DOHH2 (cell line): ENCODE results near the gene PGPEP1.

Source experiments
- H3F3A ChIP-seq: fragments of 200-600 bp; sonication (generic), shearing (Covaris generic); 2 replicates; pipeline ENCODE4 v1.6.0; 2016; ENCODE audit warnings: antibody characterized with exemption, mild to moderate bottlenecking; ENCODE audit not compliant: control insufficient read depth, insufficient read depth
- H3K27ac ChIP-seq: fragments of 200-600 bp; sonication (generic); 2 replicates; pipeline ENCODE4 v1.5.1; 2014; ENCODE audit warnings: low read depth, mild to moderate bottlenecking, low read length, moderate library complexity
- H3K27me3 ChIP-seq: fragments of 200-600 bp; sonication (generic); 2 replicates; pipeline ENCODE4 v1.6.1; 2014; ENCODE audit warnings: mild to moderate bottlenecking, low read length, mixed read lengths; ENCODE audit not compliant: control insufficient read depth
- H3K36me3 ChIP-seq: fragments of 200-600 bp; sonication (generic); 2 replicates; pipeline ENCODE4 v1.6.1; 2014; ENCODE audit warnings: mild to moderate bottlenecking, low read length, moderate library complexity, mixed read lengths; ENCODE audit not compliant: control insufficient read depth
- H3K4me1 ChIP-seq: fragments of 200-600 bp; sonication (generic); 2 replicates; pipeline ENCODE4 v1.6.1; 2014; ENCODE audit warnings: mild to moderate bottlenecking, low read length, mixed read lengths; ENCODE audit not compliant: control insufficient read depth
- H3K4me2 ChIP-seq: fragments of 200-600 bp; sonication (generic); 2 replicates; pipeline ENCODE4 v1.6.0; 2014; ENCODE audit warnings: mild to moderate bottlenecking, low read length, moderate library complexity
- H3K4me3 ChIP-seq: fragments of 200-600 bp; sonication (generic); 2 replicates; pipeline ENCODE4 v1.5.1; 2014; ENCODE audit warnings: mild to moderate bottlenecking, low read length, mixed read lengths
- H3K79me2 ChIP-seq: fragments of 200-600 bp; sonication (generic); 2 replicates; pipeline ENCODE4 v1.6.1; 2014; ENCODE audit warnings: mild to moderate bottlenecking, low read length, mixed read lengths; ENCODE audit not compliant: control insufficient read depth
- H3K9me2 ChIP-seq: fragments of 200-600 bp; sonication (generic); replicated peaks from 2 replicates; pipeline ENCODE4 v1.6.1; 2014; ENCODE audit warnings: mild to moderate bottlenecking, low read length, mixed read lengths; ENCODE audit not compliant: control insufficient read depth
- H3K9me3 ChIP-seq: fragments of 200-600 bp; sonication (generic); 2 replicates; pipeline ENCODE4 v1.6.1; 2014; ENCODE audit warnings: antibody characterized with exemption, low read length, mixed read lengths; ENCODE audit not compliant: control insufficient read depth, insufficient read depth
- H4K20me1 ChIP-seq: fragments of 200-600 bp; sonication (generic); 2 replicates; pipeline ENCODE4 v1.6.0; 2014; ENCODE audit warnings: low read depth, mild to moderate bottlenecking, antibody characterized with exemption, low read length, moderate library complexity; ENCODE audit not compliant: control insufficient read depth, insufficient read depth
- EZH2phosphoT487 ChIP-seq: fragments of 200-600 bp; sonication (generic); IDR thresholded peaks from 2 replicates; pipeline ENCODE4 v1.6.1; 2017; ENCODE audit warnings: borderline replicate concordance, mild to moderate bottlenecking, antibody characterized with exemption, low read length, moderate library complexity, mixed read lengths
- TF ChIP-seq, protein P1 (sequence below): fragments of 200-600 bp; sonication (generic); IDR thresholded peaks from one replicate; pipeline ENCODE4 v1.5.1; 2014; ENCODE audit warnings: antibody characterized with exemption, mild to moderate bottlenecking, low read depth, low read length; ENCODE audit not compliant: poor library complexity, severe bottlenecking

The PGPEP1 gene

DNA sequence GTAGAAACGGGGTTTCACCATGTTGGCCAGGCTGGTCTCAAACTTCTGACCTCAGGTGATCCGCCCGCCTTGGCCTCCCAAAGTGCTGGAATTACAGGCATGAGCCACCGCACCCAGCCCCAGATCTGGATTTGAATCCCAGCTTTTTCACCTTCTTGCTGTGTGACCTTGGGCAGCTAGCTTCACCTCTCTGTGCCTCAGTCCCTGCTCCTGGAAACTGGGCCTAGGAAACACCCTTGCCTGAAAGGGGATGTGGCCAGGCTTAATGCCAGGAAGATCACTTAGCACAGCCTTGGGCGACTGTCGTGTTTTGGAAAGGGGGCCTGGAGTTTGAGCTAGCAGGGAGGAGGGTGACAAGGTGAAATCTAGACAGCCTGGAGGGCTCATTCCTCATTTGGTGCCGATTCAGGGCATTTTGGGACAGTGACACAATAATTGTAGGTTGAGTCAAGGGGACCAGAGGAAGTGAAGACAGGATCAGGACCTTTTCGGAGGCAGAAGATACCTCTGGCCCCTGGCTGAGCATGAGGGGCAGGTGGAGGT, 1.8 kb downstream of the PGPEP1 start:
- Histone ChIP-seq H4K20me1 (no peaks in the 10 kb centered on the region), H3K9me2 (no peaks in the 10 kb centered on the region), H3K4me2 (no peak overlapping the region)

DNA sequence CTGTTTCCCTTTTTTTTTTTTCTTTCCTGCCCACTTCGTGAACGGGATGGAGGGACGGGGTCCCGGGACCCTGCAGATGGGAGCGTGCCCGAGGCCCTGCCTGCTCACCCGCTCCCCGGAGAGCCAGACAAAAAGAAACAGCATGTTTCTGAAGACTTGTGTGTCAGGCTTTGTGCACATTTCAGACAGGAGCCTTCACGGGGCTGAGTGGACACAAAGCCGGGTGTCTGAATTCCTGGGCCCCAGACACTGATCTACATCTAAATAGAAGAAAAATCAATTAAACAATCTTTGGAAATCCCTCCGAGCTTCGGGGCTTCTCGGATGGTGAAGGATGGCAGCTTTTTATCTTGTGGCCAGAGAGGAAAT, 4.2 kb downstream of the PGPEP1 start:
- Histone ChIP-seq H3F3A (peaks cover 9% of the 10 kb centered on the region), H3K4me1 (peaks cover 18% of the 10 kb centered on the region), H3K9me3 (no peaks in the 10 kb centered on the region), H3K27me3 (no peaks in the 10 kb centered on the region), H4K20me1 (no peaks in the 10 kb centered on the region), H3K36me3 (no peaks in the 10 kb centered on the region), H3K79me2 (no peaks in the 10 kb centered on the region), H3K4me2 (no peak overlapping the region), H3K9me2 (no peaks in the 10 kb centered on the region), H3K27ac (no peak overlapping the region), H3K4me3 (no peak overlapping the region)
- no peak for TF ChIP-seq EZH2phosphoT487
- TF ChIP-seq, protein P1, sequence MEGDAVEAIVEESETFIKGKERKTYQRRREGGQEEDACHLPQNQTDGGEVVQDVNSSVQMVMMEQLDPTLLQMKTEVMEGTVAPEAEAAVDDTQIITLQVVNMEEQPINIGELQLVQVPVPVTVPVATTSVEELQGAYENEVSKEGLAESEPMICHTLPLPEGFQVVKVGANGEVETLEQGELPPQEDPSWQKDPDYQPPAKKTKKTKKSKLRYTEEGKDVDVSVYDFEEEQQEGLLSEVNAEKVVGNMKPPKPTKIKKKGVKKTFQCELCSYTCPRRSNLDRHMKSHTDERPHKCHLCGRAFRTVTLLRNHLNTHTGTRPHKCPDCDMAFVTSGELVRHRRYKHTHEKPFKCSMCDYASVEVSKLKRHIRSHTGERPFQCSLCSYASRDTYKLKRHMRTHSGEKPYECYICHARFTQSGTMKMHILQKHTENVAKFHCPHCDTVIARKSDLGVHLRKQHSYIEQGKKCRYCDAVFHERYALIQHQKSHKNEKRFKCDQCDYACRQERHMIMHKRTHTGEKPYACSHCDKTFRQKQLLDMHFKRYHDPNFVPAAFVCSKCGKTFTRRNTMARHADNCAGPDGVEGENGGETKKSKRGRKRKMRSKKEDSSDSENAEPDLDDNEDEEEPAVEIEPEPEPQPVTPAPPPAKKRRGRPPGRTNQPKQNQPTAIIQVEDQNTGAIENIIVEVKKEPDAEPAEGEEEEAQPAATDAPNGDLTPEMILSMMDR, result no peak

More for the DNA sequence above, 1.8 kb downstream of the PGPEP1 start:
- TF ChIP-seq, protein P1, result no peak
- no peak for TF ChIP-seq EZH2phosphoT487
- Histone ChIP-seq H3K4me3 (no peak overlapping the region), H3K27ac (no peak overlapping the region), H3K9me3 (no peaks in the 10 kb centered on the region), H3K4me1 (peaks cover 19% of the 10 kb centered on the region), H3K79me2 (no peaks in the 10 kb centered on the region), H3F3A (peaks cover 14% of the 10 kb centered on the region), H3K27me3 (no peaks in the 10 kb centered on the region), H3K36me3 (no peaks in the 10 kb centered on the region)

DNA sequence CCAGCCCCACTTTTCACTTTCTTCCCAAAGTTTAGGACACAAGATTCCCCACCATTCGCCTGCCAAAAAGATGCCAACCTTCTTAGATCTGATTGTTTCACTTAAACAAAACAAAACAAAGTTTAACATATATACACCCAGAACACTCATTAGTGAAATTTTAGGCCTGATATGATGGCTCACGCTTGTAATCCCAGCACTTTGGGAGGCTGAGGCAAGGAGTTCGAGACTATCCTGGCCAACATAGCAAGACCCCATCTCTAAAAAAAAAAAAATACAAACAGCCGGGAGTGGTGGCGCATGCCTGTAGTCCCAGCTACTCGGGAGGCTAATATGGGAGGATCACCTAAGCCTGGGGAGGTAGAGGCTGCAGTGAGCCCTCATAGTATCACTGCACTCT, 4.9 kb downstream of the PGPEP1 start:
- Histone ChIP-seq H3K27me3 (no peaks in the 10 kb centered on the region), H3K9me2 (no peaks in the 10 kb centered on the region), H3K36me3 (no peaks in the 10 kb centered on the region), H3F3A (peaks cover 5% of the 10 kb centered on the region), H3K27ac (no peak overlapping the region), H3K4me1 (peaks cover 11% of the 10 kb centered on the region), H4K20me1 (no peaks in the 10 kb centered on the region), H3K79me2 (no peaks in the 10 kb centered on the region), H3K4me2 (no peak overlapping the region), H3K9me3 (no peaks in the 10 kb centered on the region), H3K4me3 (no peak overlapping the region)
- no peak for TF ChIP-seq EZH2phosphoT487
- TF ChIP-seq, protein P1, result no peak
